ENCODE results near the gene FOXK1.

DNA sequence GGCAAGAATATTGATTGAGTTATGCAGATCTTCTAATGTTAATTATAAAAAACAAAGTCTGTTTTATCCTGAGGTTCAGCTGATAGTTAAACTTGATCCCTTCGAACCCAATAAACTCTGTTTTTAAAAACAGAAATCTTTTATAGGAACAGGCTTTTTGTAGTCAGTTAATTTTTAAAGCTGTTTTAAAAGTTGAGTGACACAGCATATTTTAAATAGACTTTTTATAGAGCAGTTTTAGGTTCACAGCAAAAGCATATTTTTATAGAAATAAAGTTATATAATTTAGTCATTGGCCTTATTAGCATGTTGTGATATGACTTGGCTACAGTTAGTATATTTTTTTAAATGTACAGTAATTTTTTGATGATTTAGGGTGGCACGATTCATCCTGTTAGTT, 11.1 kb downstream of the FOXK1 start:
- no peak for TF ChIP-seq CTCF (tag by site-specific recombination; IDR thresholded peaks at IDR 0.05)
- TF ChIP-seq, protein P1, sequence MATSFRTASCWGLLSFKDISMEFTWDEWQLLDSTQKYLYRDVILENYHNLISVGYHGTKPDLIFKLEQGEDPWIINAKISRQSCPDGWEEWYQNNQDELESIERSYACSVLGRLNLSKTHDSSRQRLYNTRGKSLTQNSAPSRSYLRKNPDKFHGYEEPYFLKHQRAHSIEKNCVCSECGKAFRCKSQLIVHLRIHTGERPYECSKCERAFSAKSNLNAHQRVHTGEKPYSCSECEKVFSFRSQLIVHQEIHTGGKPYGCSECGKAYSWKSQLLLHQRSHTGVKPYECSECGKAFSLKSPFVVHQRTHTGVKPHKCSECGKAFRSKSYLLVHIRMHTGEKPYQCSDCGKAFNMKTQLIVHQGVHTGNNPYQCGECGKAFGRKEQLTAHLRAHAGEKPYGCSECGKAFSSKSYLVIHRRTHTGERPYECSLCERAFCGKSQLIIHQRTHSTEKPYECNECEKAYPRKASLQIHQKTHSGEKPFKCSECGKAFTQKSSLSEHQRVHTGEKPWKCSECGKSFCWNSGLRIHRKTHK (tag by site-specific recombination; IDR thresholded peaks at IDR 0.05): no peak
